IMR-90 (cell line): ENCODE data around the gene PHF11. TPM values are rescaled to one million over a fixed set of nuclear protein-coding genes. Genes with fewer than 3 reads are reported as not detected.

Experiments used
- ATAC-seq: fragments of 200-7000 bp; cut with Tn5 transposase; 2 replicates; pipeline ENCODE4 v1.9.1; 2020; ENCODE audit warnings: low read depth, mild to moderate bottlenecking, moderate library complexity
- BruUV-seq: library from RNA; stranded (reverse); fragments of 400-500 nt; replicated peaks from 2 replicates; lab custom pipeline; 2021; lab: Mats Ljungman, UMichigan
- CTCF ChIA-PET: fragments of 300-600 bp; formaldehyde crosslinking; extraction: SDS; loops from one replicate; lab custom pipeline; 2021; ENCODE audit warnings: antibody characterized with exemption; lab: Yijun Ruan, JAX
- POLR2A ChIA-PET: fragments of 300-600 bp; sonication (Branson Sonifier 250); formaldehyde crosslinking; loops from one replicate; lab custom pipeline; 2022; ENCODE audit warnings: antibody characterized with exemption; ENCODE audit not compliant: unreplicated experiment; lab: Charles Lee
- DNase-seq: peaks from one replicate; pipeline ENCODE4 v3.0.0; 2013
- H2AFZ ChIP-seq: replicated peaks from 2 replicates; pipeline ENCODE3; 2013; ENCODE audit warnings: low read length, mild to moderate bottlenecking; ENCODE audit not compliant: poor library complexity
- H2AK5ac ChIP-seq: 2 replicates; pipeline ENCODE4 v1.6.1; 2013; ENCODE audit warnings: low read depth, low read length, inconsistent platforms
- H2AK9ac ChIP-seq: replicated peaks from 2 replicates; pipeline ENCODE3; 2013; ENCODE audit warnings: mild to moderate bottlenecking, low read depth, low read length, moderate library complexity; ENCODE audit not compliant: poor library complexity
- H2BK120ac ChIP-seq: 2 replicates; pipeline ENCODE4 v1.6.1; 2013; ENCODE audit warnings: low read depth, low read length, inconsistent platforms
- H2BK15ac ChIP-seq: 3 replicates; pipeline ENCODE4 v1.6.1; 2013; ENCODE audit warnings: low read depth, low read length, inconsistent platforms
- H2BK20ac ChIP-seq: 2 replicates; pipeline ENCODE4 v1.6.1; 2013; ENCODE audit warnings: low read depth, mild to moderate bottlenecking, inconsistent platforms, low read length, moderate library complexity
- H2BK5ac ChIP-seq: 2 replicates; pipeline ENCODE4 v1.6.1; 2013; ENCODE audit warnings: mild to moderate bottlenecking, low read depth, low read length, inconsistent platforms; ENCODE audit not compliant: poor library complexity, severe bottlenecking
- H3K14ac ChIP-seq: replicated peaks from 2 replicates; pipeline ENCODE4 v1.6.1; 2013; ENCODE audit warnings: low read depth, low read length, inconsistent platforms
- H3K18ac ChIP-seq: 2 replicates; pipeline ENCODE4 v1.6.1; 2013; ENCODE audit warnings: low read depth, low read length, control low read depth
- H3K23ac ChIP-seq: 2 replicates; pipeline ENCODE4 v1.6.1; 2013; ENCODE audit warnings: low read depth, low read length, inconsistent platforms
- H3K27ac ChIP-seq: 2 replicates; pipeline ENCODE4 v1.5.1; 2013; ENCODE audit warnings: mild to moderate bottlenecking, control low read depth, low read length; ENCODE audit not compliant: insufficient read depth
- H3K27me3 ChIP-seq: 2 replicates; pipeline ENCODE4 v1.6.1; 2013; ENCODE audit warnings: low read length; ENCODE audit not compliant: control insufficient read depth, insufficient read depth
- H3K36me3 ChIP-seq: 2 replicates; pipeline ENCODE4 v1.6.1; 2013; ENCODE audit warnings: low read length, mixed read lengths; ENCODE audit not compliant: control insufficient read depth, insufficient read depth
- H3K4ac ChIP-seq: 2 replicates; pipeline ENCODE4 v1.6.1; 2013; ENCODE audit warnings: low read depth, low read length, inconsistent platforms
- H3K4me1 ChIP-seq: 2 replicates; pipeline ENCODE4 v1.6.1; 2013; ENCODE audit warnings: low read length, mixed read lengths; ENCODE audit not compliant: control insufficient read depth, insufficient read depth
- H3K4me2 ChIP-seq: 2 replicates; pipeline ENCODE4 v1.6.1; 2013; ENCODE audit warnings: low read depth, mild to moderate bottlenecking, control low read depth, low read length, moderate library complexity
- H3K4me3 ChIP-seq: 2 replicates; pipeline ENCODE4 v1.5.1; 2013; ENCODE audit warnings: low read depth, mild to moderate bottlenecking, control low read depth, low read length, moderate library complexity; ENCODE audit not compliant: insufficient read depth
- H3K56ac ChIP-seq: 2 replicates; pipeline ENCODE4 v1.6.1; 2013; ENCODE audit warnings: low read length, inconsistent platforms; ENCODE audit not compliant: insufficient read depth; ENCODE audit errors: extremely low read depth
- H3K79me1 ChIP-seq, 2 experiments: 2 replicates each; pipeline ENCODE4 v1.6.1; 2013; ENCODE audit warnings: low read length in 2 of 2, inconsistent platforms in 1 of 2, low read depth in 1 of 2
- H3K9ac ChIP-seq: 2 replicates; pipeline ENCODE4 v1.6.1; 2013; ENCODE audit warnings: low read depth, low read length, control low read depth
- H3K9me1 ChIP-seq: 2 replicates; pipeline ENCODE4 v1.6.1; 2013; ENCODE audit warnings: low read length, inconsistent platforms; ENCODE audit not compliant: insufficient read depth
- H3K9me3 ChIP-seq: 2 replicates; pipeline ENCODE4 v1.6.1; 2013; ENCODE audit warnings: low read length; ENCODE audit not compliant: control insufficient read depth, insufficient read depth
- H4K20me1 ChIP-seq: 2 replicates; pipeline ENCODE4 v1.6.1; 2013; ENCODE audit warnings: low read length, inconsistent platforms; ENCODE audit not compliant: insufficient read depth
- H4K5ac ChIP-seq: 2 replicates; pipeline ENCODE4 v1.6.1; 2013; ENCODE audit warnings: mild to moderate bottlenecking, low read depth, low read length, control low read depth
- H4K8ac ChIP-seq, 2 experiments: 2 replicates each; pipeline ENCODE4 v1.6.1; 2013; ENCODE audit warnings: low read depth in 2 of 2, low read length in 2 of 2, control low read depth in 1 of 2, inconsistent platforms in 1 of 2
- H4K91ac ChIP-seq: 2 replicates; pipeline ENCODE4 v1.6.1; 2013; ENCODE audit warnings: low read depth, low read length, inconsistent platforms; ENCODE audit not compliant: insufficient read depth
- BHLHE40 ChIP-seq: fragments of 150-350 bp; IDR thresholded peaks from 2 replicates; pipeline ENCODE4 v1.6.1; 2016; ENCODE audit warnings: mild to moderate bottlenecking, low read depth, low read length
- CHD1 ChIP-seq: IDR thresholded peaks from 2 replicates; pipeline ENCODE4 v1.6.1; 2012; ENCODE audit warnings: low read depth, low read length, improper control_type of control experiment
- FOS ChIP-seq: fragments of 150-350 bp; IDR thresholded peaks from 2 replicates; pipeline ENCODE4 v1.6.1; 2016; ENCODE audit warnings: low read depth, low read length
- MAFK ChIP-seq: IDR thresholded peaks from 2 replicates; pipeline ENCODE4 v1.6.1; 2012; ENCODE audit warnings: low read depth, low read length, improper control_type of control experiment
- MAZ ChIP-seq: IDR thresholded peaks from 2 replicates; pipeline ENCODE4 v1.6.1; 2012; ENCODE audit warnings: low read depth, mild to moderate bottlenecking, low read length, improper control_type of control experiment, moderate library complexity, borderline replicate concordance
- NFE2L2 ChIP-seq: fragments of 150-350 bp; IDR thresholded peaks from 2 replicates; pipeline ENCODE4 v1.6.1; 2016; ENCODE audit warnings: low read depth, mild to moderate bottlenecking, low read length
- POLR2A ChIP-seq: IDR thresholded peaks from 2 replicates; pipeline ENCODE4 v1.6.1; 2012; ENCODE audit warnings: mild to moderate bottlenecking, low read depth, low read length
- RCOR1 ChIP-seq: IDR thresholded peaks from 2 replicates; pipeline ENCODE4 v1.6.1; 2012; ENCODE audit warnings: mild to moderate bottlenecking, low read length, improper control_type of control experiment; ENCODE audit not compliant: insufficient replicate concordance
- RFX5 ChIP-seq: IDR thresholded peaks from 2 replicates; pipeline ENCODE4 v1.8.0; 2012; ENCODE audit warnings: low read depth, mild to moderate bottlenecking, low read length, moderate library complexity
- SMC3 ChIP-seq: fragments of 150-350 bp; IDR thresholded peaks from 2 replicates; pipeline ENCODE4 v1.6.1; 2016; ENCODE audit warnings: low read depth, mild to moderate bottlenecking, antibody characterized with exemption, low read length, moderate library complexity
- WGBS, 2 experiments: methylation state at CpG; one replicate each; pipeline versions ENCODE4 v1.1.5 to v1.1.7; 2013; ENCODE audit warnings: missing lambda C conversion rate in 2 of 2; ENCODE audit not compliant: insufficient read length in 1 of 2; ENCODE audit errors: extremely low coverage in 2 of 2; 5-methylcytosine and 5-hydroxymethylcytosine counted together
- dilution Hi-C: fragments of 300-500 bp; cut with HindIII; formaldehyde crosslinking; loops from one replicate; pipeline ENCODE4 v1.14.3; 2018; ENCODE audit warnings: low sequenced_read_pairs; ENCODE audit not compliant: unreplicated experiment
- in situ Hi-C: fragments of 300-500 bp; cut with MboI; formaldehyde crosslinking; loops from 3 replicates; pipeline ENCODE4 v1.14.3; 2019; ENCODE audit warnings: low sequenced_read_pairs, inconsistent platforms, mixed read lengths
- intact Hi-C: fragments of 100-400 bp; cut with micrococcal nuclease; formaldehyde crosslinking; loops from 2 replicates; pipeline ENCODE4 v1.10.0; 2022
- polyA plus RNA-seq, 3 experiments: library from polyadenylated mRNA; depleted of rRNA; stranded (reverse); fragments of >200 nt; gene quantifications; 2 replicates each; pipeline ENCODE4 v1.2.3, GENCODE V29; 2012; ENCODE audit warnings: low replicate concordance in 1 of 3
- total RNA-seq: library from RNA; depleted of rRNA; stranded (reverse); fragments of >200 nt; gene quantifications from 2 replicates; pipeline ENCODE4 v1.2.3, GENCODE V29; 2012
- TF ChIP-seq, protein P1 (sequence below): fragments of 150-350 bp; IDR thresholded peaks from 2 replicates; pipeline ENCODE4 v1.6.1; 2017; ENCODE audit warnings: mild to moderate bottlenecking, antibody characterized with exemption, low read length, low read depth
- TF ChIP-seq, protein P2 (sequence below): conservative IDR thresholded peaks from 2 replicates; pipeline ENCODE4 v1.5.1; 2012; ENCODE audit warnings: mild to moderate bottlenecking, low read depth, low read length, improper control_type of control experiment
- TF ChIP-seq, protein P3 (sequence below): fragments of 150-350 bp; IDR thresholded peaks from 2 replicates; pipeline ENCODE4 v1.6.1; 2016; ENCODE audit warnings: low read depth, mild to moderate bottlenecking, low read length, moderate library complexity, borderline replicate concordance

PHF11 gene
- total and polyA plus RNA-seq, 2 of the 4 experiments (the other 2 are of a cell fraction): 3.9 to 15.4 TPM

DNA sequence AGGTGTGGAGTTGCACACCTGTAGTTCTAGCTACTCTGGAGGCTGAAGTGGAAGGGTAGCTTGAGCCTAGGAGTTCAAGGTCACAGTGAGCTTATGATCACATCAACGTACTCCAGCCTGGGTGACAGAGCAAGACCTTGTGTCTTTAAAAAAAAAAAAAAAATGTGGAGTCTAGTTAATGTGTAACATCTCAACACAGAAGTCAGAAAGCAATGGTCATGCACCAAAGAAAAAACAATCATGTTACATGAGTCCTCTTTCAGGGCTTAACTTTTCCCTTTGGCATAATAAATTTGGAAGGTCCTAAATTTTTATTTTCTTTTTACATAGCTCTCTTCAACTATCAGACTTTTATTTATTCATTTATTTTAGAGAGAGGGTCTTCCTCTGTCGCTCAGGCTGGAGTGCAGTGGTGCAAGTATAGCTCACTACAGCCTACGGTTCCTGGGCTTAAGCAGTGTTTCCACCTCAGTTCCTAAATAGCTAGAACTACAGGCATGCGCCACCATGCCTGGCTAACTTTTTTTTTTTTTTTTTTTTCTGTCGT is 29.4 kb upstream of the PHF11 start:
- H3K4ac ChIP-seq: no peak overlapping the region
- ATAC-seq (no peak), DNase-seq (no peak)
- H3K27ac ChIP-seq: no peak overlapping the region
- H3K9me3 ChIP-seq: peaks cover 14% of the 10 kb centered on the region
- H3K14ac ChIP-seq: no peak overlapping the region
- H2BK5ac ChIP-seq: no peak overlapping the region
- H2BK120ac ChIP-seq: no peak overlapping the region
- no CpG with 5 or more reads among the region's 5 CpGs for WGBS, 2 experiments
- H4K5ac ChIP-seq: no peak overlapping the region
- H3K4me3 ChIP-seq: no peak overlapping the region
- no peaks in the 10 kb centered on the region for H4K20me1 ChIP-seq
- dilution Hi-C loops (no loop called here), intact Hi-C loops (no loop called here), in situ Hi-C loops (no loop called here)
- no peak overlapping the region for H3K23ac ChIP-seq
- BruUV-seq: no TSS peak
- no peak overlapping the region for H2BK20ac ChIP-seq
- no peak overlapping the region for H3K18ac ChIP-seq
- no peaks in the 10 kb centered on the region for H3K4me1 ChIP-seq
- no peak overlapping the region for H2AK5ac ChIP-seq
- H3K9ac ChIP-seq: no peak overlapping the region
- no peak overlapping the region for H4K8ac ChIP-seq
- H4K91ac ChIP-seq: no peak overlapping the region
- TF ChIP-seq BHLHE40 (no peak), NFE2L2 (no peak), RFX5 (no peak), POLR2A (no peak), RCOR1 (no peak), MAFK (no peak), SMC3 (no peak), CHD1 (no peak), MAZ (no peak), FOS (no peak)
- TF ChIP-seq, protein P1, sequence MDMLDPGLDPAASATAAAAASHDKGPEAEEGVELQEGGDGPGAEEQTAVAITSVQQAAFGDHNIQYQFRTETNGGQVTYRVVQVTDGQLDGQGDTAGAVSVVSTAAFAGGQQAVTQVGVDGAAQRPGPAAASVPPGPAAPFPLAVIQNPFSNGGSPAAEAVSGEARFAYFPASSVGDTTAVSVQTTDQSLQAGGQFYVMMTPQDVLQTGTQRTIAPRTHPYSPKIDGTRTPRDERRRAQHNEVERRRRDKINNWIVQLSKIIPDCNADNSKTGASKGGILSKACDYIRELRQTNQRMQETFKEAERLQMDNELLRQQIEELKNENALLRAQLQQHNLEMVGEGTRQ: no peak
- TF ChIP-seq, protein P2, sequence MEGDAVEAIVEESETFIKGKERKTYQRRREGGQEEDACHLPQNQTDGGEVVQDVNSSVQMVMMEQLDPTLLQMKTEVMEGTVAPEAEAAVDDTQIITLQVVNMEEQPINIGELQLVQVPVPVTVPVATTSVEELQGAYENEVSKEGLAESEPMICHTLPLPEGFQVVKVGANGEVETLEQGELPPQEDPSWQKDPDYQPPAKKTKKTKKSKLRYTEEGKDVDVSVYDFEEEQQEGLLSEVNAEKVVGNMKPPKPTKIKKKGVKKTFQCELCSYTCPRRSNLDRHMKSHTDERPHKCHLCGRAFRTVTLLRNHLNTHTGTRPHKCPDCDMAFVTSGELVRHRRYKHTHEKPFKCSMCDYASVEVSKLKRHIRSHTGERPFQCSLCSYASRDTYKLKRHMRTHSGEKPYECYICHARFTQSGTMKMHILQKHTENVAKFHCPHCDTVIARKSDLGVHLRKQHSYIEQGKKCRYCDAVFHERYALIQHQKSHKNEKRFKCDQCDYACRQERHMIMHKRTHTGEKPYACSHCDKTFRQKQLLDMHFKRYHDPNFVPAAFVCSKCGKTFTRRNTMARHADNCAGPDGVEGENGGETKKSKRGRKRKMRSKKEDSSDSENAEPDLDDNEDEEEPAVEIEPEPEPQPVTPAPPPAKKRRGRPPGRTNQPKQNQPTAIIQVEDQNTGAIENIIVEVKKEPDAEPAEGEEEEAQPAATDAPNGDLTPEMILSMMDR: no peak
- TF ChIP-seq, protein P3, sequence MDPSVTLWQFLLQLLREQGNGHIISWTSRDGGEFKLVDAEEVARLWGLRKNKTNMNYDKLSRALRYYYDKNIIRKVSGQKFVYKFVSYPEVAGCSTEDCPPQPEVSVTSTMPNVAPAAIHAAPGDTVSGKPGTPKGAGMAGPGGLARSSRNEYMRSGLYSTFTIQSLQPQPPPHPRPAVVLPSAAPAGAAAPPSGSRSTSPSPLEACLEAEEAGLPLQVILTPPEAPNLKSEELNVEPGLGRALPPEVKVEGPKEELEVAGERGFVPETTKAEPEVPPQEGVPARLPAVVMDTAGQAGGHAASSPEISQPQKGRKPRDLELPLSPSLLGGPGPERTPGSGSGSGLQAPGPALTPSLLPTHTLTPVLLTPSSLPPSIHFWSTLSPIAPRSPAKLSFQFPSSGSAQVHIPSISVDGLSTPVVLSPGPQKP: no peak
- H3K4me2 ChIP-seq: no peak overlapping the region
- H2AFZ ChIP-seq: no peak overlapping the region
- H2AK9ac ChIP-seq: no peak overlapping the region
- no peaks in the 10 kb centered on the region for H3K27me3 ChIP-seq
- ChIA-PET CTCF (interaction anchor here (0.6 kb wide), 2 partner anchors 18 to 23 kb away, joined by 3 to 5 read pairs; no protein-coding TSS in a partner anchor), POLR2A (no interaction called here)
- no peak overlapping the region for H2BK15ac ChIP-seq
- H3K9me1 ChIP-seq: peaks cover 7% of the 10 kb centered on the region; the same call in 1 of the 2 replicates
- H3K36me3 ChIP-seq: peaks cover 29% of the 10 kb centered on the region
- H3K56ac ChIP-seq: no peak overlapping the region
- peaks cover 0 to 11% of the 10 kb centered on the region in 2 experiments; a peak in 3 of 4 replicates for H3K79me1 ChIP-seq
